H1 (cell line): ENCODE data around the gene CABLES2. TPM values are rescaled to one million over a fixed set of nuclear protein-coding genes. Genes with fewer than 3 reads are reported as not detected.
A peak's percentile ranks its signal among the peaks of the same experiment; 100 is the strongest.

Source experiments
- CTCF ChIA-PET: fragments of 300-600 bp; sonication (Branson Sonifier 250); formaldehyde crosslinking; loops from one replicate; lab custom pipeline; 2021; ENCODE audit not compliant: partially characterized antibody; lab: Charles Lee
- POLR2A ChIA-PET: fragments of 300-600 bp; sonication (Branson Sonifier 250); formaldehyde crosslinking; loops from one replicate; lab custom pipeline; 2021; ENCODE audit warnings: inconsistent platforms; ENCODE audit not compliant: partially characterized antibody; lab: Charles Lee
- DNase-seq, 2 experiments: peaks; one replicate each; pipeline versions ENCODE4 v3.0.0 to v3.0.0-alpha.2; 2010 to 2022; ENCODE audit warnings: low spot score in 2 of 2, low read depth in 1 of 2, mixed read lengths in 1 of 2
- FAIRE-seq: peaks from 2 replicates; lab custom pipeline; 2011; peaks lifted over from hg19 to GRCh38; lab: Jason Lieb, UNC
- H2AFZ ChIP-seq: 2 replicates; pipeline ENCODE4 v1.8.1; 2012; ENCODE audit warnings: low read length, inconsistent platforms
- H2AK5ac ChIP-seq: 2 replicates; pipeline ENCODE4 v1.6.1; 2013; ENCODE audit warnings: low read depth, low read length
- H2BK120ac ChIP-seq: replicated peaks from 2 replicates; pipeline ENCODE3; 2013; ENCODE audit warnings: low read depth, low read length, inconsistent platforms
- H2BK12ac ChIP-seq: 2 replicates; pipeline ENCODE4 v1.6.1; 2013; ENCODE audit warnings: low read depth, low read length
- H2BK15ac ChIP-seq: 2 replicates; pipeline ENCODE4 v1.6.1; 2013; ENCODE audit warnings: low read length
- H2BK20ac ChIP-seq: 2 replicates; pipeline ENCODE4 v1.6.1; 2013; ENCODE audit warnings: low read length
- H2BK5ac ChIP-seq: 2 replicates; pipeline ENCODE4 v1.6.1; 2013; ENCODE audit warnings: low read depth, low read length
- H3K14ac ChIP-seq: 2 replicates; pipeline ENCODE4 v1.6.1; 2013; ENCODE audit warnings: inconsistent platforms; ENCODE audit not compliant: insufficient read length
- H3K18ac ChIP-seq: 2 replicates; pipeline ENCODE4 v1.6.1; 2013; ENCODE audit warnings: low read length; ENCODE audit errors: extremely low read depth
- H3K23ac ChIP-seq: 2 replicates; pipeline ENCODE4 v1.6.1; 2013; ENCODE audit warnings: inconsistent platforms; ENCODE audit not compliant: insufficient read length
- H3K23me2 ChIP-seq: 2 replicates; pipeline ENCODE4 v1.6.1; 2013; ENCODE audit warnings: low read depth, low read length
- H3K27ac ChIP-seq: 2 replicates; pipeline ENCODE4 v1.6.1; 2011; ENCODE audit warnings: low read depth, low read length, inconsistent platforms
- H3K27me3 ChIP-seq, 4 experiments: replicated peaks in 1 of 4; 1 replicate in 1 of 4; 2 replicates in 3 of 4; pipeline versions ENCODE4 v1.6.1 to v1.8.1; 2011 to 2013; ENCODE audit warnings: low read length in 3 of 4, mild to moderate bottlenecking in 3 of 4, inconsistent platforms in 2 of 4, mixed read lengths in 2 of 4, moderate library complexity in 1 of 4; ENCODE audit not compliant: control insufficient read depth in 3 of 4, insufficient read depth in 3 of 4; ENCODE audit errors: extremely low read depth in 1 of 4
- H3K36me3 ChIP-seq, 4 experiments: 2 replicates each; pipeline versions ENCODE4 v1.6.1 to v1.8.1; 2011 to 2013; ENCODE audit warnings: mild to moderate bottlenecking in 4 of 4, low read length in 3 of 4, moderate library complexity in 2 of 4, control low read depth in 1 of 4, inconsistent platforms in 1 of 4; ENCODE audit not compliant: insufficient read depth in 4 of 4, control insufficient read depth in 2 of 4
- H3K4ac ChIP-seq: replicated peaks from 2 replicates; pipeline ENCODE3; 2013; ENCODE audit warnings: low read length, low read depth, mixed read lengths, inconsistent platforms; ENCODE audit not compliant: insufficient read length
- H3K4me1 ChIP-seq, 4 experiments: replicated peaks in 1 of 4; 1 replicate in 1 of 4; 2 replicates in 3 of 4; pipeline versions ENCODE4 v1.6.1 to v1.8.1; 2011 to 2013; ENCODE audit warnings: low read length in 3 of 4, inconsistent platforms in 2 of 4, mixed read lengths in 1 of 4; ENCODE audit not compliant: insufficient read depth in 4 of 4, control insufficient read depth in 3 of 4
- H3K4me2 ChIP-seq, 2 experiments: 2 replicates each; pipeline versions ENCODE4 v1.6.1 to v1.8.1; 2011 to 2013; ENCODE audit warnings: low read depth in 2 of 2, low read length in 2 of 2, control low read depth in 1 of 2, inconsistent platforms in 1 of 2, mild to moderate bottlenecking in 1 of 2; ENCODE audit not compliant: insufficient read depth in 1 of 2
- H3K4me3 ChIP-seq, 4 experiments: fragments of 200-600, 300-600 bp in 1 of 4; sonication (generic), shearing (Covaris generic), sonication (Bioruptor Twin) in 1 of 4; 2 replicates each; pipeline versions ENCODE4 v1.5.1 to v1.8.1; 2011 to 2016; ENCODE audit warnings: low read length in 4 of 4, low read depth in 3 of 4, control low read depth in 2 of 4, inconsistent platforms in 2 of 4, mild to moderate bottlenecking in 2 of 4, mixed read lengths in 1 of 4, moderate library complexity in 1 of 4; ENCODE audit not compliant: insufficient read depth in 2 of 4; ENCODE audit errors: extremely low read depth in 1 of 4
- H3K56ac ChIP-seq: replicated peaks from 2 replicates; pipeline ENCODE3; 2013; ENCODE audit warnings: low read depth, mild to moderate bottlenecking, mixed read lengths, low read length, inconsistent platforms; ENCODE audit not compliant: insufficient read length
- H3K79me1 ChIP-seq: 2 replicates; pipeline ENCODE4 v1.6.1; 2013; ENCODE audit warnings: low read depth, low read length, control low read depth
- H3K79me2 ChIP-seq, 2 experiments: 2 replicates each; pipeline versions ENCODE4 v1.6.1 to v1.8.1; 2012 to 2013; ENCODE audit warnings: low read length in 2 of 2, mild to moderate bottlenecking in 2 of 2, inconsistent platforms in 1 of 2; ENCODE audit not compliant: insufficient read depth in 2 of 2, control insufficient read depth in 1 of 2
- H3K9ac ChIP-seq, 4 experiments: replicated peaks in 1 of 4; 1 replicate in 1 of 4; 2 replicates in 3 of 4; pipeline versions ENCODE4 v1.6.1 to v1.8.1; 2011 to 2013; ENCODE audit warnings: low read depth in 3 of 4, low read length in 3 of 4, control low read depth in 2 of 4, mild to moderate bottlenecking in 2 of 4, moderate library complexity in 2 of 4, inconsistent platforms in 1 of 4; ENCODE audit errors: extremely low read depth in 1 of 4
- H3K9me3 ChIP-seq, 2 experiments: 2 replicates each; pipeline versions ENCODE4 v1.6.1 to v1.8.1; 2012 to 2013; ENCODE audit warnings: mild to moderate bottlenecking in 2 of 2, moderate library complexity in 2 of 2, control low read depth in 1 of 2, inconsistent platforms in 1 of 2, low read depth in 1 of 2, low read length in 1 of 2, mixed read lengths in 1 of 2; ENCODE audit not compliant: insufficient read depth in 2 of 2
- H4K20me1 ChIP-seq, 2 experiments: replicated peaks in 1 of 2; 2 replicates each; pipeline versions ENCODE3 to v1.8.1; 2011 to 2013; ENCODE audit warnings: inconsistent platforms in 2 of 2, low read length in 2 of 2, mild to moderate bottlenecking in 1 of 2; ENCODE audit not compliant: insufficient read depth in 2 of 2, control insufficient read depth in 1 of 2
- H4K5ac ChIP-seq: 2 replicates; pipeline ENCODE4 v1.6.1; 2013; ENCODE audit warnings: low read length, low read depth, mixed read lengths, inconsistent platforms; ENCODE audit not compliant: insufficient read length
- H4K8ac ChIP-seq: 2 replicates; pipeline ENCODE4 v1.8.0; 2013; ENCODE audit warnings: mild to moderate bottlenecking, moderate library complexity, low read length, inconsistent platforms; ENCODE audit not compliant: insufficient read depth; ENCODE audit errors: extremely low read depth
- H4K91ac ChIP-seq: replicated peaks from 2 replicates; pipeline ENCODE3; 2013; ENCODE audit warnings: low read length, mixed read lengths, inconsistent platforms; ENCODE audit not compliant: insufficient read length
- ATF2 ChIP-seq: IDR thresholded peaks from 2 replicates; pipeline ENCODE4 v1.6.1; 2012; ENCODE audit warnings: low read length, inconsistent platforms
- BRCA1 ChIP-seq: IDR thresholded peaks from 2 replicates; pipeline ENCODE4 v1.6.1; 2012; ENCODE audit warnings: low read depth, low read length, improper control_type of control experiment
- CTCF ChIP-seq, 3 experiments: IDR thresholded peaks; 1 replicate in 2 of 3; 2 replicates in 1 of 3; pipeline versions ENCODE4 v1.5.1 to v1.6.1; 2011; ENCODE audit warnings: low read length in 3 of 3, mild to moderate bottlenecking in 3 of 3, inconsistent platforms in 2 of 3, low read depth in 1 of 3, moderate library complexity in 1 of 3; ENCODE audit not compliant: insufficient read depth in 1 of 3; ENCODE audit errors: control extremely low read depth in 1 of 3
- FOSL1 ChIP-seq: IDR thresholded peaks from 2 replicates; pipeline ENCODE4 v1.6.1; 2011; ENCODE audit warnings: mild to moderate bottlenecking, low read depth, low read length, moderate library complexity; ENCODE audit not compliant: insufficient read depth
- RBBP5 ChIP-seq: IDR thresholded peaks from 2 replicates; pipeline ENCODE4 v1.7.1; 2012; ENCODE audit warnings: low read depth, mild to moderate bottlenecking, inconsistent platforms, low read length, moderate library complexity, borderline replicate concordance
- TAF1 ChIP-seq: IDR thresholded peaks from 2 replicates; pipeline ENCODE4 v1.6.1; 2011; ENCODE audit warnings: mild to moderate bottlenecking, low read depth, low read length
- WGBS, 2 experiments: shearing (Covaris generic) in 1 of 2; methylation state at CpG; one replicate each; pipeline versions ENCODE4 v1.1.6 to v1.1.7; 2013 to 2015; ENCODE audit warnings: low lambda C conversion rate in 2 of 2, mixed read lengths in 2 of 2, inconsistent platforms in 1 of 2, low coverage in 1 of 2, missing lambda C conversion rate in 1 of 2; ENCODE audit not compliant: insufficient replicate concordance in 2 of 2, insufficient coverage in 1 of 2, insufficient read length in 1 of 2; ENCODE audit errors: extremely low coverage in 1 of 2, missing lambda C conversion rate in 1 of 2; 5-methylcytosine and 5-hydroxymethylcytosine counted together
- polyA plus RNA-seq, 7 experiments: library from polyadenylated mRNA; depleted of rRNA in 3 of 7; stranded (reverse) in 5 of 7; unstranded in 2 of 7; fragments of >200 nt in 5 of 7; fragments of 200-250 nt in 2 of 7; gene quantifications; 1 replicate in 5 of 7; 2 replicates in 1 of 7; 4 replicates in 1 of 7; pipeline versions ENCODE4 v1.2.1 to v1.2.3, GENCODE V29; 2011 to 2013; ENCODE audit warnings: missing spikeins in 2 of 7, mixed read lengths in 2 of 7
- total RNA-seq: library from RNA; stranded (reverse); fragmentation: NEBNext Ultra II Directional; extraction: Animal tissue kit (Norgen Biotek cat#: 25700); gene quantifications from 2 replicates; pipeline ENCODE4 v1.2.1, GENCODE V29; 2021

The CABLES2 gene
- total and polyA plus RNA-seq, 2 of the 8 experiments (the other 6 are each of a cell fraction or from before 2014, with no cell fraction given), result 8.0 to 8.8 TPM

- no peak overlapping the region for H3K4ac ChIP-seq
- CTCF ChIA-PET, result interaction anchor here (0.9 to 9.6 kb wide), 9 partner anchors 9 to 196 kb away, joined by 3 to 103 read pairs (median 3); no protein-coding TSS in a partner anchor
- H3K23me2 ChIP-seq, result peaks cover 7% of the 10 kb centered on the region; the same call in 1 of the 2 replicates
- no peak overlapping the region for H2BK15ac ChIP-seq
- H2AK5ac ChIP-seq, result no peak overlapping the region
- H3K4me1 ChIP-seq, result peaks cover 0 to 8% (median 2%) of the 10 kb centered on the region in 4 experiments; a peak in 5 of 7 replicates
- no peak overlapping the region for H3K27ac ChIP-seq
- POLR2A ChIA-PET, result interaction anchor here (0.7 to 9.0 kb wide), 13 partner anchors 10 to 91 kb away, joined by 3 to 176 read pairs (median 10); partner anchors contain the start of genes ADRM1 and LAMA5
- FAIRE-seq (no peak), DNase-seq (no peak)
- H4K91ac ChIP-seq, result no peak overlapping the region
- H2BK5ac ChIP-seq, result no peak overlapping the region
- no peak overlapping the region for H2BK120ac ChIP-seq
- H4K8ac ChIP-seq, result peak overlapping the region; percentile 57
- H2BK12ac ChIP-seq, result no peak overlapping the region
- peaks cover 4 to 21% of the 10 kb centered on the region in 2 experiments; a peak in 3 of 4 replicates for H3K79me2 ChIP-seq
- H3K4me2 ChIP-seq, result no peak overlapping the region
- H4K20me1 ChIP-seq, result peaks cover 8 to 21% of the 10 kb centered on the region in 2 experiments
- no peak overlapping the region for H2AFZ ChIP-seq
- no peak overlapping the region for H3K9ac ChIP-seq
- WGBS, 2 experiments, result 90% methylated on average over 35 of the region's 44 CpGs; no CpG with 5 or more reads in 1 of the 2 experiments
- H3K4me3 ChIP-seq, result no peak overlapping the region
- no peaks in the 10 kb centered on the region for H3K27me3 ChIP-seq
- H3K14ac ChIP-seq, result no peak overlapping the region
- no peak overlapping the region for H2BK20ac ChIP-seq
- no peaks in the 10 kb centered on the region for H3K9me3 ChIP-seq
- H3K79me1 ChIP-seq, result peaks cover 10% of the 10 kb centered on the region
- no peak overlapping the region for H3K56ac ChIP-seq
- peaks cover 18 to 24% (median 21%) of the 10 kb centered on the region in 4 experiments for H3K36me3 ChIP-seq
- H3K18ac ChIP-seq, result no peak overlapping the region
- no peak overlapping the region for H4K5ac ChIP-seq
- H3K23ac ChIP-seq, result no peak overlapping the region
- TF ChIP-seq FOSL1, result no peak
- no peak for TF ChIP-seq ATF2
- no peak for TF ChIP-seq TAF1
- TF ChIP-seq BRCA1, result no peak
- no peak for TF ChIP-seq CTCF (IDR thresholded peaks at IDR 0.05; ENCODE audit: control extremely low read depth in 1 of 3, insufficient read depth in 1 of 3, low read depth in 1 of 3, low read length in 3 of 3)
- no peak for TF ChIP-seq RBBP5
These were observed 15.7 kb downstream of the CABLES2 start for GRCh38 chr20:62391165-62392076.
